Endothelial cell of umbilical vein (primary cell): Measurements from ENCODE around the gene CXCR4. TPM values are rescaled to one million over a fixed set of nuclear protein-coding genes. Genes with fewer than 3 reads are reported as not detected.
A peak's percentile ranks its signal among the peaks of the same experiment; 100 is the strongest.

ENCODE experiments used
- BruUV-seq: library from RNA; stranded (reverse); fragments of 400-500 nt; replicated peaks from 2 replicates; lab custom pipeline; 2021; lab: Mats Ljungman, UMichigan
- CTCF ChIA-PET: fragments of 300-600, 350-600 bp; sonication (Branson Sonifier 250); formaldehyde crosslinking; loops from one replicate; lab custom pipeline; 2021; ENCODE audit warnings: antibody characterized with exemption, inconsistent platforms; lab: Charles Lee
- POLR2A ChIA-PET: fragments of 300-600, 350-600 bp; sonication (Branson Sonifier 250); formaldehyde crosslinking; loops from one replicate; lab custom pipeline; 2021; ENCODE audit warnings: antibody characterized with exemption, inconsistent platforms; lab: Charles Lee
- DNase-seq: peaks from one replicate; pipeline ENCODE4 v3.0.0-alpha.2; 2011; ENCODE audit warnings: low read depth, low spot score
- FAIRE-seq: peaks from 2 replicates; lab custom pipeline; 2011; peaks lifted over from hg19 to GRCh38; lab: Jason Lieb, UNC
- H2AFZ ChIP-seq: 2 replicates; pipeline ENCODE4 v1.6.0; 2012; ENCODE audit warnings: low read depth, low read length, control low read depth, inconsistent platforms
- H3K27ac ChIP-seq: 2 replicates; pipeline ENCODE4 v1.5.1; 2011; ENCODE audit warnings: low read depth, mild to moderate bottlenecking, control low read depth, low read length, moderate library complexity; ENCODE audit not compliant: insufficient read depth
- H3K27me3 ChIP-seq, 2 experiments: 2 replicates each; pipeline versions ENCODE4 v1.6.0 to v1.6.1; 2011; ENCODE audit warnings: low read length in 2 of 2, mixed read lengths in 1 of 2; ENCODE audit not compliant: control insufficient read depth in 2 of 2, insufficient read depth in 2 of 2
- H3K36me3 ChIP-seq, 2 experiments: 2 replicates in 1 of 2; 3 replicates in 1 of 2; pipeline ENCODE4 v1.5.1; 2011; ENCODE audit warnings: low read length in 2 of 2, mild to moderate bottlenecking in 1 of 2, moderate library complexity in 1 of 2; ENCODE audit not compliant: control insufficient read depth in 2 of 2, insufficient read depth in 2 of 2; ENCODE audit errors: extremely low read depth in 1 of 2
- H3K4me1 ChIP-seq: 3 replicates; pipeline ENCODE4 v1.5.1; 2011; ENCODE audit warnings: mild to moderate bottlenecking, low read length; ENCODE audit not compliant: control insufficient read depth, insufficient read depth; ENCODE audit errors: extremely low read depth
- H3K4me2 ChIP-seq: 2 replicates; pipeline ENCODE4 v1.6.1; 2011; ENCODE audit warnings: low read length, control low read depth, mixed read lengths; ENCODE audit not compliant: insufficient read depth
- H3K4me3 ChIP-seq, 3 experiments: fragments of 200-600 bp in 1 of 3; sonication (generic), shearing (Covaris generic) in 1 of 3; replicated peaks in 1 of 3; 2 replicates each; pipeline ENCODE4 v1.5.1; 2011 to 2016; ENCODE audit warnings: control low read depth in 3 of 3, low read length in 3 of 3, mild to moderate bottlenecking in 2 of 3, inconsistent platforms in 1 of 3, low read depth in 1 of 3, moderate library complexity in 1 of 3; ENCODE audit not compliant: insufficient read depth in 1 of 3
- H3K79me2 ChIP-seq: 2 replicates; pipeline ENCODE4 v1.6.0; 2012; ENCODE audit warnings: low read length, inconsistent platforms; ENCODE audit not compliant: control insufficient read depth, insufficient read depth
- H3K9ac ChIP-seq: replicated peaks from 2 replicates; pipeline ENCODE3; 2011; ENCODE audit warnings: low read length, control low read depth; ENCODE audit not compliant: insufficient read depth; ENCODE audit errors: extremely low read depth
- H3K9me1 ChIP-seq: replicated peaks from 3 replicates; pipeline ENCODE4 v1.6.0; 2011; ENCODE audit warnings: mild to moderate bottlenecking, low read length; ENCODE audit not compliant: control insufficient read depth, insufficient read depth; ENCODE audit errors: extremely low read depth
- H3K9me3 ChIP-seq: replicated peaks from 2 replicates; pipeline ENCODE4 v1.5.1; 2012; ENCODE audit warnings: low read length, inconsistent platforms; ENCODE audit not compliant: control insufficient read depth, insufficient read depth
- H4K20me1 ChIP-seq: replicated peaks from 2 replicates; pipeline ENCODE3; 2011; ENCODE audit warnings: mild to moderate bottlenecking, low read length; ENCODE audit not compliant: control insufficient read depth, insufficient read depth; ENCODE audit errors: extremely low read depth
- CTCF ChIP-seq, 2 donors: IDR thresholded peaks; 1 replicate in 1 of 2; 2 replicates in 1 of 2; pipeline ENCODE4 v1.5.1; 2011; ENCODE audit warnings: low read length in 2 of 2, mild to moderate bottlenecking in 2 of 2, moderate library complexity in 2 of 2, control low read depth in 1 of 2, inconsistent platforms in 1 of 2, low read depth in 1 of 2; ENCODE audit not compliant: insufficient read depth in 1 of 2; ENCODE audit errors: extremely low read depth in 1 of 2
- EZH2 ChIP-seq: IDR thresholded peaks from 2 replicates; pipeline ENCODE4 v1.6.1; 2012; ENCODE audit warnings: borderline replicate concordance, low read depth, mild to moderate bottlenecking, moderate library complexity, low read length, inconsistent platforms; ENCODE audit not compliant: severe bottlenecking
- FOS ChIP-seq: IDR thresholded peaks from 2 replicates; pipeline ENCODE4 v1.6.1; 2011; ENCODE audit warnings: mild to moderate bottlenecking, low read length, moderate library complexity, borderline replicate concordance; ENCODE audit not compliant: insufficient read depth
- GATA2 ChIP-seq: IDR thresholded peaks from 2 replicates; pipeline ENCODE4 v1.7.0; 2011; ENCODE audit warnings: low read depth, mild to moderate bottlenecking, moderate library complexity, mixed read lengths, low read length; ENCODE audit not compliant: insufficient read length, insufficient read depth
- JUN ChIP-seq: IDR thresholded peaks from 2 replicates; pipeline ENCODE4 v1.6.1; 2011; ENCODE audit warnings: borderline replicate concordance, low read depth; ENCODE audit not compliant: insufficient read length, insufficient read depth
- MAX ChIP-seq: IDR thresholded peaks from 2 replicates; pipeline ENCODE4 v1.6.1; 2011; ENCODE audit not compliant: insufficient read depth, insufficient read length
- MYC ChIP-seq: IDR thresholded peaks from one replicate; pipeline ENCODE4 v1.6.1; 2011; ENCODE audit warnings: mild to moderate bottlenecking, low read depth, low read length
- POLR2A ChIP-seq: IDR thresholded peaks from 2 replicates; pipeline ENCODE4 v1.6.1; 2012; ENCODE audit warnings: low read depth, mild to moderate bottlenecking, control low read depth, low read length
- POLR2AphosphoS5 ChIP-seq: IDR thresholded peaks from 2 replicates; pipeline ENCODE4 v1.6.1; 2012; ENCODE audit warnings: low read depth, mild to moderate bottlenecking, control low read depth, low read length, moderate library complexity; ENCODE audit not compliant: insufficient read depth
- dilution Hi-C: fragments of 300-500 bp; cut with MboI; formaldehyde crosslinking; loops from one replicate; pipeline ENCODE4 v1.15.0; 2019; ENCODE audit warnings: low sequenced_read_pairs; ENCODE audit not compliant: extremely low pct_ligation_motif_present
- intact Hi-C: fragments of 100-400 bp; cut with micrococcal nuclease; formaldehyde crosslinking; loops from one replicate; pipeline ENCODE4 v1.10.0; 2022
- polyA plus RNA-seq, 4 experiments: library from polyadenylated mRNA; depleted of rRNA in 3 of 4; stranded (reverse) in 3 of 4; unstranded in 1 of 4; fragments of >200 nt; gene quantifications; 2 replicates each; pipeline versions ENCODE4 v1.2.1 to v1.2.3, GENCODE V29; 2011 to 2012; ENCODE audit warnings: missing spikeins in 1 of 4
- total RNA-seq: library from RNA; stranded (reverse); gene quantifications from 2 replicates; pipeline ENCODE4 v1.2.3, GENCODE V29; 2021

CXCR4 gene
- total and polyA plus RNA-seq, 2 donors (not counting 3 experiments of a cell fraction or from before 2014, with no cell fraction given) = 42.2 to 52.4 TPM

GRCh38 chr2:136117391-136117841 lies 533 bp downstream of the CXCR4 start:
- H3K27me3 ChIP-seq = peaks cover 46 to 66% of the 10 kb centered on the region in 2 experiments
- BruUV-seq = TSS peak; percentile 16
- DNase-seq = peak; percentile 52

More at GRCh38 chr2:136117391-136117841, 533 bp downstream of the CXCR4 start:
- peaks cover 0 to 3% of the 10 kb centered on the region in 2 experiments for H3K36me3 ChIP-seq
- peak overlapping the region; percentile 44 for H3K9ac ChIP-seq
- peak overlapping the region; percentile 93 for H3K4me2 ChIP-seq
- H3K27ac ChIP-seq = no peak overlapping the region
- H4K20me1 ChIP-seq = no peaks in the 10 kb centered on the region
- H3K4me3 ChIP-seq = peak overlapping the region; percentile 45 to 73 (median 56)
- no peaks in the 10 kb centered on the region for H3K9me3 ChIP-seq
- CTCF ChIA-PET = no interaction called here
- peak; percentile 50 for FAIRE-seq
- H3K9me1 ChIP-seq = no peaks in the 10 kb centered on the region
- peak overlapping the region; percentile 59 for H2AFZ ChIP-seq
- POLR2A ChIA-PET = no interaction called here
- dilution Hi-C loops (no loop called here), intact Hi-C loops (loop anchor here (1.0 to 5.0 kb wide), 2 partner anchors 105 to 261 kb away; no protein-coding TSS in a partner anchor)
- no peak for TF ChIP-seq GATA2
- TF ChIP-seq FOS = no peak
- TF ChIP-seq EZH2 = no peak
- no peak for TF ChIP-seq CTCF (IDR thresholded peaks at IDR 0.05; ENCODE audit: extremely low read depth in 1 of 2, insufficient read depth in 1 of 2, low read depth in 1 of 2, low read length in 2 of 2)
- TF ChIP-seq JUN = no peak
- TF ChIP-seq MAX = no peak
- no peak for TF ChIP-seq POLR2AphosphoS5
- no peak for TF ChIP-seq POLR2A
- TF ChIP-seq MYC = no peak
- H3K4me1 ChIP-seq = peaks cover 23% of the 10 kb centered on the region
- no peaks in the 10 kb centered on the region for H3K79me2 ChIP-seq
